DMS79 treated with DMSO at 0.1 percent for 48 hours (cell line): ENCODE data around the gene ZNF853.
"Not testable (repeated sequence)": the region's sequence is repeated elsewhere in the genome, so short reads cannot be mapped to it uniquely, and the experiment has no call there.

Experiments used
- DNase-seq: peaks from one replicate; lab custom pipeline; 2025; lab: John Stamatoyannopoulos, UW

ZNF853 gene

DNA sequence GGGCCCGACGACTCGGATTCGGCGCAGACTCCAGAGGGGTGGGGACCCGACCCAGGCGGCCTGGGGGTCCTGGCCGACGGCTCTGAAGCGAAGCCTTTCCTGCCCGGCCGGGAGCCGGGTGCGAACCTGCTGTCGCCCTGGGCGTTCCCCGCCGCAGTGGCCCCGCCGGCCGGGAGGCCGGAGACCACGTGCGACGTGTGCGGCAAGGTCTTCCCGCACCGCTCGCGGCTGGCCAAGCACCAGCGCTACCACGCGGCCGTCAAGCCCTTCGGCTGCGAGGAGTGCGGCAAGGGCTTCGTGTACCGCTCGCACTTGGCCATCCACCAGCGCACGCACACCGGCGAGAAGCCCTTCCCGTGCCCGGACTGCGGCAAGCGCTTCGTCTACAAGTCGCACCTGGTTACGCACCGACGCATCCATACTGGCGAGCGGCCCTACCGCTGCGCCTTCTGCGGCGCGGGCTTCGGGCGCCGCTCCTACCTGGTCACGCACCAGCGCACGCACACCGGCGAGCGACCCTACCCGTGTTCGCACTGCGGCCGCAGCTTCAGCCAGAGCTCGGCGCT, 37.1 kb downstream of the ZNF853 start:
- no peak for DNase-seq

DNA sequence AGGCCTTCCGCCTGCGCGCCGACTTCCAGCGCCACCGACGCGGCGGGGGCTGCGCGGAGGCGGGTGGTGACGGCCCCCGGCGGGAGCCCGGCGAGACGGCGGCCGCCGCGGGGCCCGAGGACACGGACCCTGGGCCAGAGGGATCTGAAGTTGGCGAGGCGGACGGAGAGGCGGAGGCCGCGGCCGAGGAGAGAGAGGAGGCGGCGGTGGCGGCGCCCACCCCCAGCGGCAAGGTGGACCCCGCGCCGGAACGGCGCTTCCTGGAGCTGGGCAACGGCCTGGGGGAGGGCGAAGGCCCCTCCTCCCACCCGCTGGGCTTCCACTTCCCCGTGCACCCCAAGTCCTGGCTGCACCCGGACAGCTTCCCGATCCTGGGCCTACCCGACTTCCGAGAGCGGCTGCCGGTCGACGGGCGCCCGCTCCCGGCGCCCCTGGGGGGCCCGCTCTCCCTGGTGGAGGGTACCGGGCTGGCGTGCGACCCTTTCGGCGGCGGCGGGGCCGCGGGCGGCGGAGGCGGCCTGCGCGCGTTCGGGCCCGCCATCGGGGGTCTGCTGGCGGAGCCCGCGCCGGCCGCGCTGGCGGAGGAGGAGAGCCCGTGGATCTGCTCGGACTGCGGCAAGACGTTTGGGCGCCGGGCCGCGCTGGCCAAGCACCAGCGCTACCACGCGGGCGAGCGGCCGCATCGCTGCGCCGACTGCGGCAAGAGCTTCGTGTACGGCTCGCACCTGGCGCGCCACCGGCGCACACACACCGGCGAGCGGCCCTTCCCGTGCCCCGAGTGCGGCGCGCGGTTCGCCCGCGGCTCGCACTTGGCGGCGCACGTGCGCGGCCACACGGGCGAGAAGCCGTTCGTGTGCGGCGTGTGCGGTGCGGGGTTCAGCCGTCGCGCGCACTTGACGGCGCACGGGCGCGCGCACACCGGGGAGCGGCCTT, 37.9 kb downstream of the ZNF853 start:
- no peak for DNase-seq

DNA sequence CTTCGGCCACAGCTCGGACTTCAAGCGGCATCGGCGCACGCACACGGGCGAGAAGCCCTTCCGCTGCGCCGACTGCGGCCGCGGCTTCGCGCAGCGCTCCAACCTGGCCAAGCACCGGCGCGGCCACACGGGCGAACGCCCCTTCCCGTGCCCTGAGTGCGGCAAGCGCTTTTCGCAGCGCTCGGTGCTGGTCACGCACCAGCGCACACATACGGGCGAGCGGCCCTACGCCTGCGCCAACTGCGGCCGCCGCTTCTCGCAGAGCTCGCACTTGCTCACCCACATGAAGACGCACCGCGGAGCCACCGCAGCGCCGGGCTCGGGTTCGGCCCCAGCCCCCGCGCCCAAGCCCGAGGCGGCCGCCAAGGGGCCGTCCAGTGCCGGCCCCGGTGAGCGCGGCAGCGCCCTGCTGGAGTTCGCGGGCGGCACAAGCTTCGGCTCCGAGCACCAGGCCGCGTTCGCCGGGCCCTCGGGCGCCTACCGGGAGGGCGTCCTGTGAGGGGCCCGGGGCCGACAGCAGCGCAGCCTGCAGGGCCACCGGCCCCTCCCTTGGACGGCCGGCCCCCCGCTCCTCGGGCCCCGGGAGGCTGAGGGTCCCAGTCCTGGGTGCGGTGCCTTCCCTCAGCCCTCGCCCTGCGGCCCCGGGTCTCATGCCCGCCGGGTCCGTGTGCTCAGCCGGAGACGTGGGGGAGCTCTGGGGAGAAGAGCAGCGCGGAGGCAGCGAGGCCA, 38.9 kb downstream of the ZNF853 start:
- DNase-seq, result no peak

DNA sequence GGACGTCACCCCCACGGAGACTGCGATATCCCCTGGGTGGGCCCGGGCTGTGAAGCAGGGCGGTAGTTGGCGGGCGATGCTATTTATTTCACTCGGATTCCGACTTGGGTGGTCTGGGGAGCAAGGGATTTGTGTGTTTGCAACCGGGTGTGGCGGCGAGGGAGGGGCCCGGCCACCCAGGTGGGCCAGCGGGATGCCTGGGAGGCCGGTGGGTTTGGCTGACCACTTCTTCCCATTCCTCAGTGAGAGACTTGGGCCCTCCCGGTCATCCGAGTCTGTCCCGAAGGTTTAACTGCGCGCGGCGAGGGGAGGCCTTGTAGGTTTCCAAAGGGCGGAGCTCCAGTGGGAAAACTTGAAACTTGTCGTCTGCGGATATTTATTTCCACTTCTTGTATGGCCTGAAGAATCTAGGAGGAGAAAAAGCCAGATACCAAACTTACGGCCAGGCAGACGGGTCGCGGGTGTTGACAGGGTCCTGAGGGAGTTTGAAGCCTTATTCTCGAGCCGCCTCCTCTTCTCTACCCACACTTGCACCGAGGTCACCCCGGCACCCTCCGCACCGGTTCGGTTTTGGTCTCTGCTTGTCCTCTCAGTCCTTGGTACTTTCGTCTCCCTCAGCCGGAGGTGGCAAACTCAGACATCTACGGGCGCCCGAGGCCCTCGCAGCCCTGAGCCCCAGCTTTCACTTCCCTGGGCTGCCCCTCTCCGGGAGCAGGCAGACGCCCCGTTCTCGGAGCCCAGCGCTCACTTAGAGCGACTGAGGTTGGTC, 39.6 kb downstream of the ZNF853 start:
- DNase-seq, result no peak

DNA sequence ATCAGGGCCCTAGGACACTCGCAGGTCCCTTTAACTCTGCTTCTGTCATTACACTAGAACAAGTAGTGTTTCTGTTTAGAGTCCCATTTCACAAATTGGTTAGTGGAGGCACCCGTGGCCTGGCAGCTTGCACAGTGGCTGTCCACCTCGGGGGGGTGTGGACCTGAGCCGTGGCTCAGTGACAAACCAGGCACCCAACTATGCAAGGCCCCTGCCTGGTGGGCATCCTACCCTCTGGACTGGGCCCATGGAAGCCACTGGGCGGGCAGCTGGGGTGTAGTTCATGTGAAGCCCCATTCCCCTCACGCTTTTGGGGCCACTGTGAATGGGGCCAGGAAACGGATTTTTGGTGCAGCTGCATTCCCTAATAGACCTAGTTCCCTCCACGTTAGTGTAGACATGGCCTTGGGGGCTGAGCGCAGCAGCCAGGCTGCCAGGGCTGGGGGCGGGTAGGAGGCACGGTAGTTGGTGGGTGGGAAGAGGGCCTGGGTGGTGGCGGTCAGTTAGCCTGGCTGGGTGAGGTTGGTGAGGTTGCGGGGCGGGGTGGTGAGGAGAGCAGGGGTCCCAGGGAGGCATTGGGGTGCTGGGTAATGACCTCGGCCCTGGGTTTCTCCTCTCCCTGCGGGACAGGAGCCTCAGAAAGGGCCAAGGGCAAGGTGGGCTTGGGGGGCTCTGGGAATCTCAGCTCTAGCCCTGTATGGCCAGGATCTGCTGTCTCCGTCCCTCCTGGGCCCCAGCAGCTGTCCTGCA, 40.4 kb downstream of the ZNF853 start:
- no peak for DNase-seq

DNA sequence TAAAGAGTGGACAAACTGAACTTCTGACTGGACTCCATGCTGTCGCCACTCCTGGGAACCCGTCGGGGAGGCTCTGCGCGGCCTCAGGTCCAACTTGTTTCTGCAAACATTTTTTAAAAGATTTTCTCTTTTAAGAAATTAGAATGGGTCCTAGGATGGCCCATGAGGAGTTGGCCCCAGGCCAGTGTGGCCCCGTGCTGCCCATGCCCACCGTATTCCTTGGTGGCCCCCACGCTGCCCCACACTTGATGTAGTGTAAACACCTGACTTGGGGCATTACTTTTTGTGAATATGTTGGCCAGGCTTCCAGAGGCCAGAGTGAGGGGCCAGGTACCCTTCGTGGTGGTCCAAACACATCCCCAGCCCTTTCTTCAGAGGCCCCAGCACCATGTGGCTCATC, 41.0 kb downstream of the ZNF853 start:
- DNase-seq, result no peak

DNA sequence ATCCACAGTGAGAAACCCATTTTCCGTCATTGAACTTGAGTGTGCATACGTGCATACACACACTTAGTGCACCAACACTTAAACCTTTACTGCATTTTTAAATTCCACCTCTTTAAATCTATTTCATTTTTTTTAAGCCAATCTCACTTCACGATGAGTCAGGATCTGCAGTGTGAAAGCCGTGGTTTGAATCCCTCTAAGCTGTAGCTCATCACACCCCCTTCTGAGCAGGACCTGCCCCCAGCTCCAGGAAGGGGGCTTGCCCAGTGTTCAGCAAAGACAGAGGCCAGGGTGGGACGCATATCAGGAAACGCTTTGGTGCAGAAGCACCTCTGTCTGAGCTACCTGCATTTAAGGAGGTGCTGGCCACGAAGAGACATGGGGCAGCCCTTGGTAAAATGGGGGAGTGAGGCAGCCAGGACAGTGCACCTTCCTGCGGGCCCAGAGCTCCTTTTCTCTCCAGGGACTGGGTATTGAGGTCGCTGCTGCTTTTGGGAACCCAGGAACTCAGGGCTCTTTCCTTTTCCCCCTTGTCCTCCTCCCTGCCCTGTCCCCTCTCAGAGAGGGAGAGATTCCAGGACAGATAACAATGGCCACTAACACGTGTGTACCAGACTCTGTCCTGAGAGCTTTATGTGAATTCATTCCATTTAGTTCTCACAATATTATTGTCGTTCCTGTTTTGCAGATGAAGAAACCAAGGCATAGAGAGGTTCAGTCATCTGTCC, 43.4 kb downstream of the ZNF853 start:
- no peak for DNase-seq

DNA sequence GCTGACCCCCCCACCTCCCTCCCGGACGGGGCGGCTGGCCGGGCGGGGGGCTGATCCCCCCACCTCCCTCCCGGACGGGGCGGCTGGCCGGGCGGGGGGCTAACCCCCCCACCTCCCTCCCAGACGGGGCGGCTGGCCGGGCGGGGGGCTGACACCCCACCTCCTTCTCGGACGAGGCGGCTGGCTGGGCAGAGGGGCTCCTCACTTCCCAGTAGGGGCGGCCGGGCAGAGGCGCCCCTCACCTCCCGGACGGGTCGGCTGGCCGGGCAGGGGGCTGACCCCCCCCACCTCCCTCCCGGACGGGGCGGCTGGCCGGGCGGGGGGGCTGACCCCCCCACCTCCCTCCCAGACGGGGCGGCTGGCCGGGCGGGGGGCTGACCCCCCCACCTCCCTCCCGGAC, 55.4 kb downstream of the ZNF853 start:
- not testable (repeated sequence) for DNase-seq
